HG03457 (cell line): ENCODE measurements around the gene CEP20.

ENCODE experiments used
- ATAC-seq: cut with Tn5 transposase; IDR thresholded peaks from one replicate; pipeline ENCODE4 v1.9.1; 2021; ENCODE audit warnings: moderate number of reproducible peaks; ENCODE audit not compliant: unreplicated experiment

The CEP20 gene

GRCh38 chr16:15835136-15835878 lies 53.1 kb downstream of the CEP20 start:
- no peak for ATAC-seq

GRCh38 chr16:15834502-15834901 lies 53.9 kb downstream of the CEP20 start:
- ATAC-seq = no peak

- no peak for ATAC-seq
These were observed 54.9 kb downstream of the CEP20 start for GRCh38 chr16:15833541-15833940.

DNA sequence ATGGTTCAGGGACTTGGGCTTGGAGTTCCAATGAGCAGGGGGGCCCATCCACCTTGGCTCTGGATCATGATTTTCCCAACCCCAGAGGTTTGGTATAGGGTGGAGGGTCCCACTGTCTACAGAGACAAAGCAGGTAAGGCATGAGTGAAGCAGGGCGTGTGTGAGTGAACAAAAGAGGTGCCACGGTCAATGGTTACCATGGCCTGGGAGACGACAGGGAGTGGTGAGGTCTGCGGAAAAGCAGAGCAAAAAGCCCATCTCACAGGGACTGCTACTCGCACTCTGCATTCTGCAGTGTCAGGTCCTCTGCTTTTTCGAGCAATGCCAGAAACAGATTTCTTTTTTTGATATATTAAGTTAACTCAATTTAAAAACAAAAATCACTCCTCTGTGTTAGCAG lies 56.2 kb downstream of the CEP20 start:
- no peak for ATAC-seq

GRCh38 chr16:15830832-15831451 lies 57.5 kb downstream of the CEP20 start:
- no peak for ATAC-seq

DNA sequence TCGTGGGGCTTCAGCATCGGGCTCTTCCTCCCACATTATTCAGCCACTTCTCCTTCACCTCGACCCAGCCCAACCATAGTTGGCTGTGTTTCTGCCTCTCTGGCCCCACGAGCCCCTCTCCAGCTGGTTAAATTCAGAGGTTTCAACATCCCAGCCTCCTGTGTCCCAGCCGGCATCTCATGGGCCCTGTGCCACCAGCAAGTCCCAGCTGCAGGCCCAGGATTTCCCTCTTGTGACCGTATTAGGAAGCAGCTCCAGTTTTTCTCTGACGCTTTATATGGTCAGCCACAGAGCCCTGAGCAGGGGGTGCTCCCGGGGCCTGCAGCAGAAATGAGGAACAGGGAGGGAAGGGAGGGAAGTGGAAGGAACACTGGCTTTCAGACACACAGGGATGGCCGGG lies 58.9 kb downstream of the CEP20 start:
- no peak for ATAC-seq

DNA sequence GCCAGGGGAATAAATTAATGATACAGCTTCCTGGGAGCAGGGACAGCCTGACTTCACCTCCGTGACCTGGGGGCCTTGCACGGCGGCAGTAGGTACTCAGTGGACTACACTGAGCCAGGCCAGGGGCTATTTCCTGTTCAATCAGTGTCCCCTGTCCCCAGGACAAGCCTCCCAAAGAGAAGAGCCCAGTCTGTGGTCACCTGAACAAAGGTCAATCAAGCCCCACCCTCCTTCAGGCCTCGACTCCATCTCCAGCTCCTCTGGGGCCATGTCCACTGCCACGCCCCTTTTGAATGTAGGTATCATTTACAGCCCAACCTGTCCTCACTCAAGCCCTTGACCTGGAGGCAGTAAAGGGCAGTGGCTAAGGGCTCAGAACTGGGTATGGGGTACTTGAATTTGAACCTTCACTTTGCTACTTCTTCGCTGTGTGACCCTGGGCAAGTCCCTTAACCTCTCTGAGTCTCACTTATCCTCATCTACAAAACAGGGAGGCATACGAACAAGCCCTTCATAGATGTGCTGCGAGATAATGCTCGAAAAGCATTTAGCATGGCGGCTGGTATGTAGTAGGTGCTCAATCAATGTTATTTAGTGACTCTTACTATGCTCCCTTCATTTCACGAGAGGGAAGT lies 60.6 kb downstream of the CEP20 start:
- no peak for ATAC-seq

DNA sequence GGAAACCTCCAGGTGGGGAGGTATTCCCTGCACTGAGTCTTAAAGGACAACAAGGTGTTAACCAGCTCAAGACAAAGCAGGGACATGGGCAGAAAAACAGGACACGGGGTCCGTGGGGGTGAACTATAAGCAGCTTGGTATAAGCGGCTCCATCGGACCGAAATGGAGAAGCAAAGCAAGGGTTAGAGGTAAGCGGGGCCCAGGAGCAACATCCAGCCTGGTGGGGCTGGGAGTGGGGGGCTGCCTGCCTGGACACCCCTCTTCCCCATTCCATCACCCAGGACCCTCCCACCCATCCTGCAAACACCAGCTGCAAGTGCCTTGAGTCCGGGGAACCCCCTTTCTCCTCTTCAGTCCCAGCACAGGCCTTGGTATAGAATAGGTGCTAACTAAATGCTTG lies 61.1 kb downstream of the CEP20 start:
- no peak for ATAC-seq

- ATAC-seq = no peak
These were observed 62.6 kb downstream of the CEP20 start for GRCh38 chr16:15825750-15826305.

DNA sequence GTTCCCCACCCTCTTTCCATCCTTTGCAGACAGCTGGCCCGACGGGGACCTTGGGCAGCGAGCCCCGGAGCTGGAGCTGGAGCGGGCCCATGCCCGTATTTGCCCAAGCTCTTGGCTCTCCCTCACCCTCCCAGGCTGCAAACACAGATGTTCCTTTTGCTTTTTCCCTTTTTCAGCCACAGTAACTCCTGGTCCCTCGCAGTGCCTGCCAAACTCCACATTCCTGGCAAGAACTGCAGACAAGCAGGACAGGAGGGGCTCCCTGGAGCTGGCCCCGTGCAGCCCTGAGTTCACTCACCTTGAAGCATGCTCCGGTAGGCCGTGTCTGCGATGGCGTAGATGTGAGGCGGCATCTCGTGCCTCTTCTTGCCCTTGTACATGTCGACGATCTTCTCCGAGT lies 65.4 kb downstream of the CEP20 start:
- ATAC-seq = no peak

DNA sequence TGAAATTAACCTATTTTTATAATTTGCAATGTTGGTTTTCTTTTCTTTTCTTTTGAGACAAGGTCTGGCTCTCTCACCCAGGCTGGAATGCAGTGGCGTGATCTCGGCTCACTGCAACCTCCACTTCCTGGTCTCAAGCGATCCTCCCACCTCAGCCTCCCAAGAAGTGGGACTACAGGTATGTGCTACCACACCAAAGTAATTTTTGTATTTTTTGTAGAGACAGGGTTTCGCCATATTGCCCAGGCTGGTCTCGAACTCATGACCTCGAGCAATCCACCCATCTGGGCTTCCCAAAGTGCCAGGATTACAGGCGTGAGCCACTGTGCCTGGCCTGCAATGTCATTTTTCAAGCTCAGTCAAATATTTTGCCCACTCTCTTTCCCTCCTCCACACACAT lies 67.6 kb downstream of the CEP20 start:
- ATAC-seq = no peak

GRCh38 chr16:15819046-15819445 lies 69.4 kb downstream of the CEP20 start:
- no peak for ATAC-seq

DNA sequence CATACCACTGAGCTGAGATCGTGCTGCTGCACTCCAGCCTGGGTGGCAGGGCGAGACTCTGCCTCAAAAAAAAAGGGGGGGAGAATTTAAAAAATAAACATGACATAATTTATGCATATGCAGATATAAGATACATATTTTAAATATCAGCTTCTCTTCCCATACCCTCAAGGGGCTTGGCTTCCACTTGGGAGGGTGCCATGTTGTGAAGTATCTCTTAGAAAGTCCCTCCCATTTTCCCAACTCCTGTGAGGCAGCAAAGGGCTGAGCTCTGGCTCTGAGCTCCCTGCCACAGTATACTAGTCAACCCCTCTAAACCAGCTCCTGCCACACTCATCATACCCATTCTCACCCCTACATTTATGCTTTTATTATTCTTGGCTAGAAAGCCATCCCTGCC lies 71.0 kb downstream of the CEP20 start:
- ATAC-seq = no peak

DNA sequence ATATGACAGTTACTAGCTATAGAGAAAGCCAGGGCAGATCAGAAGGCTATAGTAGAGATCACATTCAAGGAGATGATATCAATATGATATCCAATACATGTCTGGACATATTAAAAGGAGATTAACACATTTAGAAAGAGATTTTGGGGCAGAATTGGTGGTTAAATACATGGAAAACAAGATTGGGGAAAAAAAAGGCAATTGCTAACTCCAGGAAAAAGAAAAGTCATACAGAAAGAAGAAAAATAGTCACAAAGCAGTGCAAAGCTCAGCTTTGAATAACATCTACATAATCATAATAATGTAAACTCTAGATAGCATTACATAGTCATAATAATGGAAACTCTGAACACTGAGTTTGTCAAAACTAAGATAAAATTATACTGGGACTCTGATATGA lies 72.2 kb downstream of the CEP20 start:
- no peak for ATAC-seq
